Stimulated activated CD4-positive, alpha-beta T cell treated with anti-CD3 and anti-CD28 coated beads, Interleukin-12 subunit alpha, Interleukin-12 subunit beta, amount 100 ng/mL, for 24 hours (primary cell): Measurements from ENCODE around the gene STYXL1.

Experiments
- DNase-seq, 2 experiments: peaks; one replicate each; pipeline ENCODE4 v3.0.0-alpha.2; 2020; ENCODE audit warnings: low read depth in 2 of 2

The STYXL1 gene

DNA sequence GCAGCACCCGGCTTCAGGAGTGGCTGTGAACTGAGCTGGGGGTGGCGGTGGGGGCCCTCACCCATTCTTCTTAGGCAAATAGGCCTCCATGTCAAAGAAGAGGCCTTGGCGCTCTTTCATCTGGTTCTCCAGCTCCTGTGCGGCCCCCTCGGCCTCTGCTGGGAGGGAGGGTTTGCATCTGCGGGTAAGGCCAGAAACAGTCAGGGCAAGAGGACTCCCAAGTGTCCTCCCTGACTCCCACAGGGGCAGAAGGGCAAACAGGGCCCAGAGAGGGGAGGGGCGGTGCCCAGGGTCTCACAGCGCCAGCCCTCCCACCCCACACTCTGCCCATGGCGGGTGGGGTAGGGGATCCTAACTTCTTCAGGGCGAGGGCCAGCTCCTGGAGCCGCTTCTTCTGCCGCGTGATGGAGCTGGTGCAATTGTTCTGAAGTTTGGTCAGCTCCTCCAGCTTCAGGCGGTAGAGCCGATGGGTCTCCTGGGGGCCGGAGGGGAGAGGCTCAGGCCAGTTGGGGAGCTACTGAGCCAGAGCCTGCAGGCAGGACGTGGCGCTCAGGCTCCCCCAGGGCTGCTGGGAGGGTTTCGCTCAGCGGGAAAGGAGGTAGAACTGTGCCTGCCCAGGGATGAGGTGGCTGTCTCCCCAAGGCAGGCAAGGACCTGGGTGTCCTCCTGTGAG is 55.6 kb downstream of the STYXL1 start:
- DNase-seq: no peak

DNA sequence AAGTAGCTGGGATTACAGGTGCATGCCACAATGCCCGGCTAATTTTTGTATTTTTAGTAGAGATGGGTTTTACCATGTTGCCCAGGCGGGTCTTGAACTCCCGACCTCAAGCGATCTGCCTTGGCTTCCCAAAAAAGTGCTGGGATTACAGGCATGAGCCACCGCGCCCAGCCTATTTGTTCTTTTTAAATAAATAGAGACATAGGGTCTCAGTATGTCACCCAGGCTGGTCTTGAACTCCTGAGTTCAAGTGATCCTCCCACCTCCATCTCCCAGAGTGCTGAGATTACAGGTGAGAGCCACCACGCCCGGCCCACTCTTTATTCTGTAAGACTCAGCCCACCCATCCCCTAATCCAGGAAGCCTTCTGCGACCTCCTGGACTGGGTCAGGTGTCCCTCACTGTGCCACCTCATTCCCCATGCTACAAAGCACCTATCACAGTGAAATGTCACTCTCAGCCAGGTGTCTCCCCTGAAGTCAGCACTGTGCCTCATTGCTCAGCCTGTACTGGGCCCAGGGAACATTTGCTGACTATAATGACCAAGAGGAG is 56.2 kb downstream of the STYXL1 start:
- no peak for DNase-seq

DNA sequence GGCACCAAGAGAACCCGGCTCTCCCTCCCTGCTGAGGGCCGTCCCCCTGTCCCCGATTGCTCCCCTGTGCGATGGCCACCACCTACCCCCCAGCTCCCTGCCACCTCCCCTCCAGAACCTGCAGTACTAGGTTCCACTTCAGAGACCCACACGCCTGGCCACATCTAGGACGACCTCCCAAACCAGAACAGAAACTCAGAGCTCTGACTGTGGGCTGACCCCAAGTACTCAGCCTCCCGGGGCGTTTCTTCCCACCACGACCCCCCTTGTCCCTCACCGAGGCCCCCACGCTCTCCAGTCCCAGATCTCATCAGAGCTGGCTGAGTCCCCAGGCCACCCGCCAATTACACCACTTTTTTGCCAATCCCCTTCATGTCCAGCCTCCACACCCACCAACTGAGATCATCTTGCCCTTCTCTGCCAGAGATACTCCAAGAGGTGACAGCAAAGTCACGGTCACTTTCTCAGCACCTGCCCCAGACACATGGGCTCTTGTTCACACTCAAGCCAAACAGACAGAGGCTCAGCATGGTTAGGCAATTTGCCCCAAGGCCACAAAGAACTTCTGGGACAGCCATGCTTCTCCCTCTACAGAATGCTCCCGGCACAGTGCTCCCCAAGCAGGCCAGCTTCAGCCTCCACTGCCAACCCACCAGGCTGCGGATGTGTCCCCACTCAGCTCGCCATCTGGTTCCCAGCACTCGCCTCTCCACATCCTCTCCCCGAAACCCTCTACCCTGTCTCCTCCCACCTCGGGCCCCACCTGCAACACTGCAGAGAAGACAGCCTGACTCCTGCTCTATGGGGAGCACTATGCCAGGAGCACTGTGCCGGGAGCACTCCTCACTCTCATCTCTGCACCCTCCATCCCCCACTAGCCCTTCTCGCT is 58.1 kb downstream of the STYXL1 start:
- DNase-seq: no peak

DNA sequence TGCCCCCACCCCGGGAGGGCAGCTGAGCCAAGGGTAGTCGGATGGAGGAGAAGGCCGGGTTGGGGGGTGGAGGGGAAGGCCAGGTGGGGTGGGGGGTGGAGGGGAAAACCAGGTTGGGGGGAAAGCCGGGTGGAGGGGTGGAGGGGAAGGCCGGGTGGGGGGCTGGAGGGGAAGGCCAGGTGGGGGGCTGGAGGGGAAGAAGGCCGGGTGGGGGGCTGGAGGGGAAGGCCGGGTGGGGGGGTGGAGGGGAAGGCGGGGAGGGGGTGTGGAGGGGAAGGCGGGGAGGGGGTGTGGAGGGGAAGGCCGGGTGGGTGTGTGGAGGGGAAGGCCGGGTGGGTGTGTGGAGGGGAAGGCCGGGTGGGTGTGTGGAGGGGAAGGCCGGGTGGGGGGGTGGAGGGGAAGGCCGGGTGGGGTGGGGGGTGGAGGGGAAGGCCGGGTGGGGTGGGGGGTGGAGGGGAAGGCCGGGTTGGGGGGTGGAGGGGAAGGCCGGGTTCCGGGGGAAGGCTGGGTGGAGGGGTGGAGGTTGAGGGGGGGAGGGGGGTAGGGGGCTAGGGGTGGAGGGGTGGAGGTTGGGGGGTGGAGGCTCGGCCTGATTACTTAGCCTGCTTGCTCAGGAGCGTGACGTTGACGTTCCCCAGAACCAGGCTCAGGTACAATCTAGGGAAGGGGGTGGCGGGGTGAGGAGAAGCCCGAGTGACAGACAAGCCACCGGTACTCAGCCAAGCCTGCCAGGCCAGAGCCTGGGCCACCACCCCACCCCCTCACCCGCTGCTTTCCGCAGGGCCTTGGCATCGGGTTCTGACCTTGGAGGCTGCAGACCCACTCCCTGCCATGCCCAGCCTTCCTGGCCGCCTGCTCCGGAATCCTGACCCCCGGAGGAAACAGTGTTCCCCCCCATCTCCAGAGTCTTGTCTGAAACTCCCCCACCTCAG is 59.0 kb downstream of the STYXL1 start:
- DNase-seq: no peak

DNA sequence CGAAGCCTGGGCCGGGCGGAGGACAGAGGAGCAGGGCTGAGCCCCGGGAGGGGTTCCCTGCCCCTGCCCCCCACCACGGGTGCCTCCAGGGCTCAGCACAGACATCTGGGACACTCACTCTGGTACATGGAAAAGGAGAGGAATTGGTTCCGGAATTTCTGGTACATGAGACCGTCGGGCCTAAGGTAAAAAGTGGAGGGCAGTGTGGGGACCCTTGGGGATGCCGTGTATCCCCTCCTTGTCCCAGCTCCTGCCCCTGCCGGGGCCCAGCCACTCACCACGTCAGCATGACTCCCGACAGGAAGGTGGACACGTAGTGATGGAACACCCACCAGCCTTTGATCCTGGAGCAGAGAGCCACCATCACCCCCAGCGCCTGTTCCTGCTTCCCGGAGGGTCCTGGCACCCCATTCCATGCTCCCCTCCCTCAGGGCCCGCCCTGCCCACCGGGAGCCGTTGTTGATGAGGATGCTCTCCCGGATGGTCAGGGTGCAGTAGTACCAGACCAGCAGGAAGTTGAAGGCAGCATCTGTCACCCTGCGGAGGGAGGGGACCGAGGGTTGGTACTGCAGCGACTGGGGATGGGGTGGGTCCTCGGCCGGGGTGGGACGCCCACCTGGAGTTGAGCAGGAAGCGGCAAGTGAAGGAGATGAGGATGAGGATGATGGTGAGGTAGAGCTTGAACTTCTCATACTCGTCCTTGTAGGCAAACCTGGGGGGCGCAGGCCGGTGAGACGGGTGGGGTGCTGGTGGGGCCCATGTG is 59.8 kb downstream of the STYXL1 start:
- no peak for DNase-seq

DNA sequence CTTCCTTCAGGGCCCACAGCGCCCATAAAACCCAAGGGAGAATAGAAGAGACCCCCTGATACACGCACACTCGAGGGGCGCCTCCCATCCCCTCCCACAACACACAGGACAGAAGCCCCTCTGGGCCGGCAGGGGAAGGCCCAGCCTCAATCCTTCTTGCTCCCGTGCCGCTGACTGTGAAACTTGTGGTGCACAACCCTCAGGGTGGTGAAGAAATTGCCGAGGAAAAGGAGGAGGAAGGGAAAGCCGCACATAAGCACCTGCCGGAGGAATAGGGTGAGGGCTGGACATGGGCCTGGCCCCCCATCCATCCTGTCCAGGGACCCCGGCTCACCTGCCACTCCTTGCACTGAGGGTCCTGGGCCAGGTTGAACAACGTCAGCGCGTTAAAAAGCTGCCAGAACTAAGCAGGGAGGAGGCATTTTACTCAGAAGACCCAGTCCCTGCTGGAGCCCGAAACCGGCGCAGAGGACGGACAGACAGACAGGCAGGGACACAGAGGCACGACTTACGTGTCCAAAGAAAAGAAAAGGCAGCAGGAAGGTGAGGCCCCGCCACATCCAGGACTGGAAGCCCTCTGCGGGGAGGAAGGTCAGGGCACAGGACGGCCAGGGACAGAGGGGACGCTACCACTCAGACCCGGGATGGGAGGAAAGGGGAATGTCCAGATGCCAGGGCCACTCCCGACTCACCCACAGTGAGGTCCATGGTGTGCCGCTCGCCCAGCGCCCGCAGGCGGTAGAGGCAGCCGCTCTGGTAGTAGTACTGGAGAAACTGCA is 60.6 kb downstream of the STYXL1 start:
- no peak for DNase-seq

DNA sequence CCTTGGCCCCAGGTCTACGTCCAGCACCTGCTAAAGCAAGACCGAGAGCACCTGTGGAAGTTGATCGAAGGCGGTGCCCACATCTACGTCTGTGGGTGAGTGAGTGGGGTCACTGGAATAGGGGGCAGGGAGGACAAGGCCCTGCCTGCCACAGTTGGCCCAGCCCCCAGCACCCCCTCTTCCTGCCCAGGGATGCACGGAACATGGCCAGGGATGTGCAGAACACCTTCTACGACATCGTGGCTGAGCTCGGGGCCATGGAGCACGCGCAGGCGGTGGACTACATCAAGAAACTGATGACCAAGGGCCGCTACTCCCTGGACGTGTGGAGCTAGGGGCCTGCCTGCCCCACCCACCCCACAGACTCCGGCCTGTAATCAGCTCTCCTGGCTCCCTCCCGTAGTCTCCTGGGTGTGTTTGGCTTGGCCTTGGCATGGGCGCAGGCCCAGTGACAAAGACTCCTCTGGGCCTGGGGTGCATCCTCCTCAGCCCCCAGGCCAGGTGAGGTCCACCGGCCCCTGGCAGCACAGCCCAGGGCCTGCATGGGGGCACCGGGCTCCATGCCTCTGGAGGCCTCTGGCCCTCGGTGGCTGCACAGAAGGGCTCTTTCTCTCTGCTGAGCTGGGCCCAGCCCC is 61.5 kb downstream of the STYXL1 start:
- no peak for DNase-seq

DNA sequence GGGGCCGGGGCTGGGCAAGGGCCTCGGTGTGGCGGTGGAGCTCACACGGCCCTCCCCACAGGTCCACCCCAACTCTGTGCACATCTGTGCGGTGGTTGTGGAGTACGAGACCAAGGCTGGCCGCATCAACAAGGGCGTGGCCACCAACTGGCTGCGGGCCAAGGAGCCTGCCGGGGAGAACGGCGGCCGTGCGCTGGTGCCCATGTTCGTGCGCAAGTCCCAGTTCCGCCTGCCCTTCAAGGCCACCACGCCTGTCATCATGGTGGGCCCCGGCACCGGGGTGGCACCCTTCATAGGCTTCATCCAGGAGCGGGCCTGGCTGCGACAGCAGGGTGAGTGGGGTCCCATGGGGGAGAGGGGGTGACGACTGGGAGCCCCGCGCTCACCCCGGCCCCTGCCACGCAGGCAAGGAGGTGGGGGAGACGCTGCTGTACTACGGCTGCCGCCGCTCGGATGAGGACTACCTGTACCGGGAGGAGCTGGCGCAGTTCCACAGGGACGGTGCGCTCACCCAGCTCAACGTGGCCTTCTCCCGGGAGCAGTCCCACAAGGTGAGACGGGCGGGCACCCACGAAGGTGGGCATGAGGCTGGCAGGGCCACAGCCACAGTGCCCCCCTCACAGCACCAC is 62.2 kb downstream of the STYXL1 start:
- no peak for DNase-seq

DNA sequence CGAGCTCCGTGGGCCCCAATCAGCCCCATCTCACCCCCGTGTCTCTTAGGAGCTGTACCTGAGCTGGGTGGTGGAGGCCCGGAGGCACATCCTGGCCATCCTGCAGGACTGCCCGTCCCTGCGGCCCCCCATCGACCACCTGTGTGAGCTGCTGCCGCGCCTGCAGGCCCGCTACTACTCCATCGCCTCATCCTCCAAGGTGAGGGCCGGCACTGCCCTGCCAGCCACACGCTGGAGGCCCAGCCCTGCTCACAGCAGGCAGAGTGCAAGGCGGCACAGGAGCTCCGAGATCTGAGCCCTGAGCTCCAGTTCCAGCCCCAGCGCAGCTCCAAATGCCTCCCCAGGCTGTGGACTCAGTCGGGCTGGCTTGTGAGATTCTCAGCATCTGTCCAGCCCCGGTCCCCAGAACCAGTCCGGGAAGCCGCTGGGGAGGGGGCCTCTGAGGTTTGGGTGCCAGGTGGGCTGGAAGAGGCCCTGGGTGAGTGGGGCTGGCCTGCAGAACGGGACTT is 62.7 kb downstream of the STYXL1 start:
- no peak for DNase-seq

DNA sequence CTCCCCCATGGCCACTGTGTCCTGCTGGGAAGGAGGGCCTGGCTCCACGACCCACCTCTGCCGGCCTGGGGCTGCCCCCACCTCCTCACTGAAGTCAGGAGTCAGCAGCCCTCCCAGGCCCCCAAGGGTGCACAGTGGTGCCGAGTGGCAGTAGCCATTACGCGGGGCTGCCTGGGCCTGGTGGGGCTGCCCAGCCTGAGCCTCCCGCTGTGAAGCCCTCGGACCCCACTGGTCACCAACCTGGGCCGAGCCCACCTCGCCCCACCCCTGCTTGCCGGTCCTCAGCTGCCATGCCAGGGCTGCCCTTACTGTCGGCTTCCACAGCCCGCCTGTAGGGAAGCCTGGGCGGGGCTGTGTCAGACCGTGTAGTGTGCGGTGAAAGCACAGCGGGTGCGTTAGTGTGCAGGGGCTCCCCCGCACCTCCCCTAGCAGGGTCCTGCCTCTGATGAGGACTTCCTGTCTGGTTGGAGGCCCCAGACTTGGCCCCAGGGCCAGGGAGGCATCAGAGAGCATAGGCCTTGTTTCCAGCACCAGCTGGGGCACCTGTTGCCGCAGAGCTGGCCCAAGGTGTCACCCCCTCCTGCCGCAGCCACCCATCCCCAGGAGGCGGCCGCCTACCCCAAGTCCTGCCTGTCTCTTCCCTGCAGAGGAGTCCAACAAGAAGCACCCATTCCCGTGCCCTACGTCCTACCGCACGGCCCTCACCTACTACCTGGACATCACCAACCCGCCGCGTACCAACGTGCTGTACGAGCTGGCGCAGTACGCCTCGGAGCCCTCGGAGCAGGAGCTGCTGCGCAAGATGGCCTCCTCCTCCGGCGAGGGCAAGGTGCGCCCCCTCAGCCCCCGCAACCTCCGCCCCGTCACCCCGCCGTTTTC is 63.4 kb downstream of the STYXL1 start:
- no peak for DNase-seq

DNA sequence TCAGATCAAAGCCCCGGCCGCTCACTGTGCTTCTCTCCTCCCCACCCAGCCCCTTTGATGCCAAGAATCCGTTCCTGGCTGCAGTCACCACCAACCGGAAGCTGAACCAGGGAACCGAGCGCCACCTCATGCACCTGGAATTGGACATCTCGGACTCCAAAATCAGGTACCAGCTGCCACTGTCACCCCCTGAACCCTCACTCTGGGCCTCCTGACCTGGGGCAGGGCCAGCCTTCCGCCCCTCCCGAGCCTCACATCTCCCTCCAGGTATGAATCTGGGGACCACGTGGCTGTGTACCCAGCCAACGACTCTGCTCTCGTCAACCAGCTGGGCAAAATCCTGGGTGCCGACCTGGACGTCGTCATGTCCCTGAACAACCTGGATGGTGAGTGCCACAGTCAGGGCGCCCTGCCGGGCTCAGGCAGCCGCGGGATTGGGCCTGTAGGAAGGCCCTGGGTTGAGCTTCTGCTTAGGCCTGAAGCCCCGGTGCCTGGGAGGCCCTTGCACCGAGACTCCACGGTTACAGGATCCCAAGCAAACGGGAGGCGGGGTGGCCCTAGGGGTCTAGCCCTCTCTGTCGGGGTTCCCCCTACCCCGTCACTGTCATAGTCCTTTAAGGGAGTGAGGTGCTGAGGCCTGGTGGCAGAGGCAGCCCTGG is 64.2 kb downstream of the STYXL1 start:
- DNase-seq: no peak

DNA sequence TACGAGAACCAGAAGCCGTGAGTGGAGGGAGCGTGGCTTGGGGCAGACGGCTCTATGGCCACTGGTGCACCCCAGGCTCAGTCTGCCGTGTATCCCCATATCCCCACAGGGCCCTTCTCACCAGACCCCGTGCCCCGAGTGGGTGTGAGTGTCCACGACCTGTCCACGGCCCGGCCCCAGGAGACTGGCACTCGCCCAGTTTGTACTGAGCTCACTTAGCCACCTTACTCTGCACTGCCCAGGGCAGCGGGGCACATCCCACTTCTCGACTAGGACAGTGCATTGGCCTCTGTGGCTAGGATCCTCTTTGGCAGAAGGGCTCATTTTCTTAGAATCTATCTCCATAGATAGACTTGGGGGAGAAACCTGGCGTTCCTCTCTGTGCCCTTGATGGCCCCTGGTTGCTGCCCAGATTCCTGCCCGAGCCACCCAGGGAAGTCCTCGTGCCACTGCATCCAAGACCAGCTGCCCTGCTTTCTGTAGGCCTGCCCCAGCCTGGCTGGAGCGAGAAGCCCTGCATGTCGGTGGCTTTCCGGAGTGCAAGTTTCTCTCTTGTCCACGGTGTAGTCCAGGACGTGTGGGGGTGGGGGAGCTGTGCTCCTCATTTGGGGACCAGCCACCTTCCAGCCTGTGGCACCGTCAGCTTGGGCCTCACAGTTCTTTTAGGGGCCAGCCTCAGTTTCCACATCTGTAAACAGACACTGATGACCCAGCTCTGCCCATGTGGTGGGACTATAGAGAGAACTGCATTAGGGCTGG is 65.3 kb downstream of the STYXL1 start:
- DNase-seq: no peak

DNA sequence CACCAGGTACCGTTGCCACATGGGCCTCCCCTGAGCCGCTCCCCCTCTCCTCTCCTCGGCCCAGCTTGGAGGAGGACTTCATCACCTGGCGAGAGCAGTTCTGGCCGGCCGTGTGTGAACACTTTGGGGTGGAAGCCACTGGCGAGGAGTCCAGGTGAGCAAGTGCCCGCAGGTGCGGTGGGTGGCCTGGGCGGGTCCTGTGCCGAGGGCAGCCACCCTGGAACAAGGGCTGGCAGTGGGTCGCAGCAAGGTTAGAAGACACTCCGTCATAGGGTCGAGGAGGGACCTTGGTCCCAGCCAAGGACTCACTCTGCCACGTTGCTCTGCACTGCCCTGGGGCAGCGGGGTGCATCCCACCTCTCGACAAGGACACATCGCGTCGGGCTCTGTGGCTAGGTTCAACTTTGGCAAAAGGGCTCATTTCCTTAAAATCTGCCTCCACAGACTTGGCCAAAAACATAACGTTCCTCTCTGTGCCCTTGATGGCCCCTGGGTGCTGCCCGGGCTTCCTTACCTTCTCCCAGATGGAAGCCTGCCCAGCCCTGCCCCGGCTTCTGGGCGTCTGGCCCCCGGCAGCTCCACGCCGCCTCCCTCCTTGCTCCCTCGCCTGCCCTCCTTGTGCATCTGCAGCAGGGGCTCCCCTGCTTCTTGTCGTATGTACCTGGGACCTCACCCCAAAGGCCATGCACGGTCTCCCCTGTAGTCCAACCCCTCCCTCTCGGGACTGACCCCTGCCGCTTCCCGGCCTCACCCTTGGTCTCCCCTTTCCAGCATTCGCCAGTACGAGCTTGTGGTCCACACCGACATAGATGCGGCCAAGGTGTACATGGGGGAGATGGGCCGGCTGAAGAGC is 66.1 kb downstream of the STYXL1 start:
- no peak for DNase-seq

DNA sequence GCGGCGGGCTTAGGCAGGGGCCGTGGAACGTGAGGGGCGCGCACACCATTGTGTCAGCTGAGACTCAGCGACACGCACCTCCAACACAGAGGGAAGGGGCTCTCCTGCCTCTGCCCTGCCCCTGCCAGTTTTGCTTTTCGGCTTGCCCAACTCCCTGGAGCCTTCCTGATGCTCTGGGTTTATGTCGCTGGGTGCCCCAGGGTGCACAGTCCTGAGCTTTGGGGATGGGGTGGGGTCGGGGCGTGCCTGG is 66.7 kb downstream of the STYXL1 start:
- no peak for DNase-seq

DNA sequence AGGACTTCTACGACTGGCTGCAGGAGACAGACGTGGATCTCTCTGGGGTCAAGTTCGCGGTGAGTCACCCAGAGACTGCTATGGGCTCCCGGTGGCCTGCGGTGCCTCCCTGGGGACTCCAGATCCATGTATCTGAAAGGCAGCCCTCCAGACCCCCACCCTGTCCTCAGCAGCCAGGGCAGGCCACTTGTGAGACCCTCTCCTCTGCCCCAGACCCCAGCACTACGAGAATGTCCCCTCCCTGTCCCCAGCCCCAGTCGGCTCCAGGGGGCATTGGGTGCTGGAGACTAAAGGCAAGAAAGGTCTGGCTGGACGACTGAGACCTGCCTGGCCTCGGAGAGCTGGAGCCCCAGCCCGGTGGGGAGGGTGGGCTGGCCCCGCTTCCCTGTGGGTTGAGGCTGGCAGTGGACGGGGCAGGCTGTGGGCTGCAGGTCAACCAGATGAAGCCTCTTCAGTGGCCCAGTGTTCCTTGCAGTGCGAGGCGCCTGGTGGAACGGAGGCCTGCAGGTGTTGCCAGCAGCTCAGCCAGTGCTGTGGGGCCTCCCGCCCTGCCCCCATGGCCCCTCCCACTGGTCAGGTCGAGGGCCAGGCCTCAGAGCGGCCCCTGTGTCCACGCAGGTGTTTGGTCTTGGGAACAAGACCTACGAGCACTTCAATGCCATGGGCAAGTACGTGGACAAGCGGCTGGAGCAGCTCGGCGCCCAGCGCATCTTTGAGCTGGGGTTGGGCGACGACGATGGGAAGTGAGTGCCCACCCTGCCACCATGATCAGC is 67.2 kb downstream of the STYXL1 start:
- no peak for DNase-seq
